Kidney (tissue), 14 donors: Measurements from ENCODE around the gene ZNF57. TPM values are rescaled to one million over a fixed set of nuclear protein-coding genes. Genes with fewer than 3 reads are reported as not detected.

Source experiments
- DNase-seq, 5 donors: peaks; one replicate each; pipeline ENCODE4 v3.0.0-alpha.2; 2013 to 2020
- FAIRE-seq: peaks from 2 replicates; lab custom pipeline; 2012; peaks lifted over from hg19 to GRCh38; lab: Jason Lieb, UNC
- H3K27ac ChIP-seq, 2 donors: one replicate each; pipeline ENCODE4 v1.7.0; 2013; ENCODE audit warnings: low read depth in 2 of 2, low read length in 2 of 2, inconsistent platforms in 1 of 2
- H3K27me3 ChIP-seq: one replicate; pipeline ENCODE4 v1.7.1; 2013; ENCODE audit warnings: low read length, inconsistent platforms; ENCODE audit not compliant: control insufficient read depth, insufficient read depth
- H3K36me3 ChIP-seq, 3 donors: one replicate each; pipeline versions ENCODE4 v1.7.0 to v1.7.1; 2013; ENCODE audit warnings: low read length in 3 of 3, control low read depth in 1 of 3, inconsistent platforms in 1 of 3; ENCODE audit not compliant: insufficient read depth in 3 of 3, control insufficient read depth in 2 of 3
- H3K4me1 ChIP-seq, 3 donors: one replicate each; pipeline versions ENCODE4 v1.7.0 to v1.7.1; 2013; ENCODE audit warnings: low read length in 3 of 3, inconsistent platforms in 1 of 3, low read depth in 1 of 3; ENCODE audit not compliant: control insufficient read depth in 2 of 3, insufficient read depth in 2 of 3
- H3K4me3 ChIP-seq, 3 donors: one replicate each; pipeline versions ENCODE4 v1.7.0 to v1.8.1; 2013; ENCODE audit warnings: low read length in 3 of 3, control low read depth in 1 of 3, inconsistent platforms in 1 of 3
- H3K9ac ChIP-seq, 3 donors: one replicate each; pipeline versions ENCODE4 v1.7.0 to v1.7.1; 2013; ENCODE audit warnings: low read length in 3 of 3, control low read depth in 1 of 3, inconsistent platforms in 1 of 3
- H3K9me3 ChIP-seq, 3 donors: one replicate each; pipeline versions ENCODE4 v1.7.0 to v1.7.1; 2013; ENCODE audit warnings: low read length in 3 of 3, control low read depth in 1 of 3, inconsistent platforms in 1 of 3; ENCODE audit not compliant: control insufficient read depth in 2 of 3, insufficient read depth in 1 of 3
- CTCF ChIP-seq: IDR thresholded peaks from 3 replicates; pipeline ENCODE4 v1.5.1; 2012; ENCODE audit warnings: mild to moderate bottlenecking, moderate library complexity, borderline replicate concordance; ENCODE audit not compliant: insufficient read depth; ENCODE audit errors: extremely low read depth
- intact Hi-C: fragments of 100-400 bp; cut with DNase I; formaldehyde crosslinking; loops from one replicate; pipeline ENCODE4 v1.11.1; 2022
- polyA plus RNA-seq: library from polyadenylated mRNA; stranded (reverse); fragments of 350-450 nt; fragmentation: Illumina TruSeq; extraction: RNeasy Lipid Tissue Mini Kit (QIAGEN cat#74804); gene quantifications from one replicate; pipeline ENCODE4 v1.2.3, GENCODE V29; 2014; ENCODE audit warnings: low read depth, low replicate concordance; ENCODE audit not compliant: insufficient read depth
- total RNA-seq: library from RNA; stranded (reverse); fragmentation: NEBNext Ultra II Directional; extraction: Animal tissue kit (Norgen Biotek cat#: 25700); gene quantifications from one replicate; pipeline ENCODE4 v1.2.1, GENCODE V29; 2021
- donor health status: control.
- donor health status: control.
- donor health status: control.
- donor health status: control.
- donor health status: control.
- donor health status: DM: yes; HTN: yes; CAD: no.
- donor health status: Normal renal cell carcinoma (clear cell type).

ZNF57 gene
- total and polyA plus RNA-seq, 2 donors from 2014 or later, result 6.1 to 6.2 TPM

DNA sequence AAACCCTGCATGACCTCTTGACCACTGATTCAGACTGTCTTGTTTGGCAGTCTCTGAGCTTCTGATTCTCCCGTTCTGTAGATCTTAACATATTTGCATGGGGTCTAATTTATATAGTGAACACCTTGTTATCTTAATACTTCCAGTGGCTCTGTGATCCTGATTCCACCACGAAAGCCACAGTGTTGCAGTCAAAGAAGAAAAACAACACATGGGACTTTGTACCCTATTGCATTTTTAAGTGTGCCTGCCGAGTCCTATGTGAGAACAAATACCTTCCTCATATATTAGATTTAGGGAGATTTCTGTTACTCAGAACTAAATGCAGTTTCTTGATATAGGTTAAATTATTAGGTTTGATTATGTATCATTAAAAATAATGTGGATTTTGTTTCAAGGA lies 45.9 kb upstream of the ZNF57 start:
- peaks cover 26 to 31% (median 27%) of the 10 kb centered on the region in 3 donors for H3K36me3 ChIP-seq
- H3K9me3 ChIP-seq, result peaks cover 18 to 61% (median 24%) of the 10 kb centered on the region in 3 donors
- no peak for FAIRE-seq

DNA sequence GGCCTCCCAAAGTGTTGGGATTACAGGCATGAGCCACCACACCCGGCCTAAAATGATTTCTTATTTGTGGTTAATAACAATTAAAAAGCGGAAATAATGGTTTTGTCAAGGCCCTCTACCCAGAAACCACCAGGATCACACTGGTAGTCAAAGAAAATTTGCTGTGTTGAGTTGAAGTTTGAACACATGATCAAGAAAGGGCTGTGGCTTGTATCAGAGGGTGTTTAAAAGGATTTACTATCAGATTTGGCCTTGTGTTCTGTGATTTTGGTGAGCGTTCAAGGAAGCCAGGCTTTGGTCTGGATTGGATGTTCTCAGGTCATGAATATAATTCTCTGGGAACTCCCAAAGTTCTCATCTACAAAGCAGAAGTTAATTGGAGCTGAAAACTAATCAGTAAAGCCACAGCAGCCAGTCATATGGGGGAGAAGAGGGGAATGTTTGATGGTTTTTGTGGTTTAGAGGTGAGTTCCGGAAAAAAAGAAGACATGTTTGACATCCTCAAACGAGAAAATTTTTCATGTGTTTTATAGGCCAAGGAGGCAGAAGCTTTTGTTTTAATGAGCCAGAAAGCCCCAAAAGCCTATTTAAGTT lies 44.2 kb upstream of the ZNF57 start:
- H3K9me3 ChIP-seq, result peaks cover 18 to 52% (median 24%) of the 10 kb centered on the region in 3 donors
- no peak overlapping the region for H3K4me3 ChIP-seq
- H3K27me3 ChIP-seq, result no peaks in the 10 kb centered on the region
- H3K36me3 ChIP-seq, result peaks cover 21 to 23% (median 22%) of the 10 kb centered on the region in 3 donors
- no peaks in the 10 kb centered on the region for H3K4me1 ChIP-seq
- DNase-seq (no peak), FAIRE-seq (no peak)
- TF ChIP-seq CTCF, result no peak
- H3K9ac ChIP-seq, result no peak overlapping the region
- H3K27ac ChIP-seq, result no peak overlapping the region
- intact Hi-C loops, result no loop called here

More for the DNA sequence above, 45.9 kb upstream of the ZNF57 start:
- Histone ChIP-seq H3K4me1 (no peaks in the 10 kb centered on the region), H3K9ac (no peak overlapping the region), H3K27me3 (no peaks in the 10 kb centered on the region), H3K27ac (no peak overlapping the region), H3K4me3 (no peak overlapping the region)
- intact Hi-C loops, result no loop called here
- no peak for DNase-seq
- TF ChIP-seq CTCF, result no peak

GRCh38 chr19:2858864-2859263 lies 41.9 kb upstream of the ZNF57 start:
- intact Hi-C loops, result no loop called here
- H3K9me3 ChIP-seq, result peaks cover 5 to 32% (median 7%) of the 10 kb centered on the region in 3 donors
- no peak for FAIRE-seq

More at GRCh38 chr19:2858864-2859263, 41.9 kb upstream of the ZNF57 start:
- no peak overlapping the region for H3K9ac ChIP-seq
- no peak for DNase-seq
- H3K4me1 ChIP-seq, result no peaks in the 10 kb centered on the region
- H3K36me3 ChIP-seq, result peaks cover under 1 to 4% (median 1%) of the 10 kb centered on the region in 3 donors
- no peaks in the 10 kb centered on the region for H3K27me3 ChIP-seq
- H3K4me3 ChIP-seq, result no peak overlapping the region
- H3K27ac ChIP-seq, result no peak overlapping the region
- no peak for TF ChIP-seq CTCF
